ENCODE measurements around the gene MAN1C1.

MAN1C1 gene

DNA sequence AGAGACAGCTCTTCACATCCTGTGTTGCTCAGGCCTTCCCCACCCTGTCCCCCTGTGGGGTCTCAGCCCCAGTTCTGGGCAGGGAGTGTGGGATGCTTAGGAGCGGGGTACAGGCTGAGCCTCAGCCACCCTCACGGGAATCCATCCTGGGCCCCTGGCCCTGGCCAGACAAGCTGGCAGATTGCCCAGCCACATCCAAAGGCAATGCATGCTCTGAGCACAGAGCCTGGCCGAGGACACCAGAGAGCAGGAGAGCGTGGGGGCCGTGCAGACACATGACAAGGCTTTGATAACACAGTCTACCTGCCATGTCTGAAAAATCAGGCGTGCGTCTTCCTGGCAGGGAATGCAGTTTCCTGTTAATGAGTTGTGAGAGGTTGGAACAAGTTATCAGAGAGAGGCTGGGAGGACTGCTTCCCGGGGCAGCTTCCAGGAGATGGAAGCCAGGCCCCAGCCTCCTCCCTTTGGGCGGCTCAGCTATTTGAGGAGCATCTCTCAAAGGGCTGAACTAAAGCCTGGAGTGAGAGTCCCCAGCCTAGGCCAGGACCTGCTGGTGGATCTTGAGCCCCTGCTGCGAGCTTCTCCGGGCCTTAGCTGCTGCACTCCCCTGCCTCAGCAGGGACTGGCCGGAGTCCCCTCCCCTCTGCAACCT is 111.2 kb downstream of the MAN1C1 start:
- Histone ChIP-seq H3K4me3 (ENCODE audit: low read depth in 1 of 2, low read length in 2 of 2) (no peak overlapping the region), H3K4me1 (ENCODE audit: insufficient read depth, low read length) (no peaks in the 10 kb centered on the region), H3K4me2 (ENCODE audit: insufficient read depth, low read length) (no peak overlapping the region), H4K20me1 (ENCODE audit: insufficient read depth, low read length) (peaks cover 11% of the 10 kb centered on the region; the same call in 1 of the 2 replicates), H3K27me3 (ENCODE audit: insufficient read depth, low read length, poor library complexity) (peaks cover 25% of the 10 kb centered on the region), H3K9ac (ENCODE audit: low read depth, low read length) (no peak overlapping the region), H3K27ac (ENCODE audit: low read length) (no peak overlapping the region), H2AFZ (ENCODE audit: low read depth, low read length) (no peak overlapping the region), H3K36me3 (ENCODE audit: insufficient read depth, low read length) (no peaks in the 10 kb centered on the region), H3K9me3 (ENCODE audit: insufficient read depth, low read length, severe bottlenecking) (no peaks in the 10 kb centered on the region), H3K79me2 (ENCODE audit: insufficient read depth, low read length) (no peaks in the 10 kb centered on the region)
- TF ChIP-seq EZH2 (IDR thresholded peaks at IDR 0.05; ENCODE audit: borderline replicate concordance, low read depth, low read length, severe bottlenecking): no peak
- TF ChIP-seq, protein P1, sequence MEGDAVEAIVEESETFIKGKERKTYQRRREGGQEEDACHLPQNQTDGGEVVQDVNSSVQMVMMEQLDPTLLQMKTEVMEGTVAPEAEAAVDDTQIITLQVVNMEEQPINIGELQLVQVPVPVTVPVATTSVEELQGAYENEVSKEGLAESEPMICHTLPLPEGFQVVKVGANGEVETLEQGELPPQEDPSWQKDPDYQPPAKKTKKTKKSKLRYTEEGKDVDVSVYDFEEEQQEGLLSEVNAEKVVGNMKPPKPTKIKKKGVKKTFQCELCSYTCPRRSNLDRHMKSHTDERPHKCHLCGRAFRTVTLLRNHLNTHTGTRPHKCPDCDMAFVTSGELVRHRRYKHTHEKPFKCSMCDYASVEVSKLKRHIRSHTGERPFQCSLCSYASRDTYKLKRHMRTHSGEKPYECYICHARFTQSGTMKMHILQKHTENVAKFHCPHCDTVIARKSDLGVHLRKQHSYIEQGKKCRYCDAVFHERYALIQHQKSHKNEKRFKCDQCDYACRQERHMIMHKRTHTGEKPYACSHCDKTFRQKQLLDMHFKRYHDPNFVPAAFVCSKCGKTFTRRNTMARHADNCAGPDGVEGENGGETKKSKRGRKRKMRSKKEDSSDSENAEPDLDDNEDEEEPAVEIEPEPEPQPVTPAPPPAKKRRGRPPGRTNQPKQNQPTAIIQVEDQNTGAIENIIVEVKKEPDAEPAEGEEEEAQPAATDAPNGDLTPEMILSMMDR (IDR thresholded peaks at IDR 0.05; ENCODE audit: borderline replicate concordance, extremely low read depth, low read length, poor library complexity, severe bottlenecking): no peak
- no peak for ATAC-seq (ENCODE audit: insufficient read depth, low read depth)
- no peak for DNase-seq

DNA sequence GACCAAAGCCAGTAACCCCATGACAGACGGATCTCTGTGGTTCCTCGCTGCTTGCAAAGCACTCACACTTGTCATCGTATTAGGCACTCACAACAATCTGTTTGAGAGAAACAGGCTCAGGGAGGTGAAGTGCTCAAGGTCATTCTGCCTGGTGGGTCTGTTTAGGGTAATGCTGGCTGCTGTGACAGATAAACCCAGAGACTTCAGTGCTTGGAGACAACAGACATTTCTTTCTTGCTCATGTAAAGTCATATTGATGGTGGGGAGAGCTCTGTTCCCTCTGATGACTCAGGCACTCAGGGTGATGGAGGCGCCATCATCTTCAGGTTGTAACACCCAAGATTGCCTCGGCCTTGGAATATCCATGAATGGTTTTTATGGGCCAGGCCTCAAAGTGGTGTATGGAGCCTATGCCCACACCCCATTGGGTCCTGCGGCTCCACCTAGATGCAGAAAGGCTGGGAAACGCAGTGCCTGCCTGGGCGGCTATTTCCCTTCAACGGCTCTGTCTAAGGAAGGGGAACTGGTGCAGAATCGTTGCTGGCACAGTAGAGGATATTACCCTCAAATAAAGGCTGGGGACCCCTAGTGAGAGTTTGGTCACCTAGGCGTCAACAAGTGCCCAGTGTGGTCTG is 111.8 kb downstream of the MAN1C1 start:
- Histone ChIP-seq H2AFZ (ENCODE audit: low read depth, low read length) (no peak overlapping the region), H3K9ac (ENCODE audit: low read depth, low read length) (no peak overlapping the region), H3K4me2 (ENCODE audit: insufficient read depth, low read length) (no peak overlapping the region), H3K79me2 (ENCODE audit: insufficient read depth, low read length) (no peaks in the 10 kb centered on the region), H3K27ac (ENCODE audit: low read length) (no peak overlapping the region), H4K20me1 (ENCODE audit: insufficient read depth, low read length) (peaks cover 16% of the 10 kb centered on the region), H3K4me1 (ENCODE audit: insufficient read depth, low read length) (no peaks in the 10 kb centered on the region), H3K27me3 (ENCODE audit: insufficient read depth, low read length, poor library complexity) (peaks cover 20% of the 10 kb centered on the region), H3K36me3 (ENCODE audit: insufficient read depth, low read length) (no peaks in the 10 kb centered on the region), H3K9me3 (ENCODE audit: insufficient read depth, low read length, severe bottlenecking) (no peaks in the 10 kb centered on the region), H3K4me3 (ENCODE audit: low read depth in 1 of 2, low read length in 2 of 2) (no peak overlapping the region)
- DNase-seq (no peak), ATAC-seq (ENCODE audit: insufficient read depth, low read depth) (no peak)
- TF ChIP-seq, protein P1 (IDR thresholded peaks at IDR 0.05; ENCODE audit: borderline replicate concordance, extremely low read depth, low read length, poor library complexity, severe bottlenecking): no peak
- TF ChIP-seq EZH2 (IDR thresholded peaks at IDR 0.05; ENCODE audit: borderline replicate concordance, low read depth, low read length, severe bottlenecking): no peak

DNA sequence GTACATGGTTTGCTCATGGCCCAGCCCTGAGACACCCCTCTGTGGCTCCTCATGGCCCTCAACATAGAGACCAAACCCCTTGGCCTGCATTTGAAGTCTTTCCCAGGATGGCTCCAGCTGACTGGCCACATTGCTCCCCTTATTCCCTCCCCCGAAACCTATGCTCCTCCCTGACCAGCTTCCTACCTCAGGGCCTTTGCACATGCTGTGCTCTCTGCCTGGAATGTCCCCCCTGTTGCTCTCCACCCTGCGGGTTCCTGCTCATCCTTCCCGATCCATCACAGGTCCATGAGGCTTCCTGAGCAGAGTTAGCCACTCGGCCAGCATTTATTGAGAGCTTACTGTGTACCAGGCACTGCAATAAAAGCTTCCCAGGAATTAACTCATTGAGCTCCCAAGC is 112.5 kb downstream of the MAN1C1 start:
- no peak for TF ChIP-seq EZH2 (IDR thresholded peaks at IDR 0.05; ENCODE audit: borderline replicate concordance, low read depth, low read length, severe bottlenecking)
- TF ChIP-seq, protein P1 (IDR thresholded peaks at IDR 0.05; ENCODE audit: borderline replicate concordance, extremely low read depth, low read length, poor library complexity, severe bottlenecking): no peak
- no peak overlapping the region for H3K27ac ChIP-seq (ENCODE audit: low read length)
- H3K9ac ChIP-seq (ENCODE audit: low read depth, low read length): no peak overlapping the region
- no peak overlapping the region for H2AFZ ChIP-seq (ENCODE audit: low read depth, low read length)
- no peak overlapping the region for H3K4me2 ChIP-seq (ENCODE audit: insufficient read depth, low read length)
- H4K20me1 ChIP-seq (ENCODE audit: insufficient read depth, low read length): peaks cover 16% of the 10 kb centered on the region
- ATAC-seq (ENCODE audit: insufficient read depth, low read depth) (no peak), DNase-seq (no peak)
- no peaks in the 10 kb centered on the region for H3K9me3 ChIP-seq (ENCODE audit: insufficient read depth, low read length, severe bottlenecking)
- H3K4me1 ChIP-seq (ENCODE audit: insufficient read depth, low read length): no peaks in the 10 kb centered on the region
- H3K79me2 ChIP-seq (ENCODE audit: insufficient read depth, low read length): no peaks in the 10 kb centered on the region
- H3K36me3 ChIP-seq (ENCODE audit: insufficient read depth, low read length): no peaks in the 10 kb centered on the region
- peaks cover 20% of the 10 kb centered on the region for H3K27me3 ChIP-seq (ENCODE audit: insufficient read depth, low read length, poor library complexity)
- H3K4me3 ChIP-seq (ENCODE audit: low read depth in 1 of 2, low read length in 2 of 2): no peak overlapping the region
